TTC549 (cell line): Measurements from ENCODE around the gene ENTPD3.
"Not testable (repeated sequence)": the region's sequence is repeated elsewhere in the genome, so short reads cannot be mapped to it uniquely, and the experiment has no call there.

Experiments used
- FAIRE-seq: peaks from 2 replicates; lab custom pipeline; 2012; peaks lifted over from hg19 to GRCh38; lab: Jason Lieb, UNC

Gene ENTPD3

GRCh38 chr3:40407007-40407406 lies 20.0 kb downstream of the ENTPD3 start:
- FAIRE-seq, result no peak

- no peak for FAIRE-seq
These were observed 20.6 kb downstream of the ENTPD3 start for GRCh38 chr3:40407611-40408010.

- no peak for FAIRE-seq
These were observed 27.3 kb downstream of the ENTPD3 start for GRCh38 chr3:40414270-40414669.

GRCh38 chr3:40417845-40418543 lies 31.0 kb downstream of the ENTPD3 start:
- FAIRE-seq, result no peak

- FAIRE-seq, result no peak
These were observed 35.9 kb downstream of the ENTPD3 start for GRCh38 chr3:40422861-40423260.

- FAIRE-seq, result no peak
These were observed 40.2 kb downstream of the ENTPD3 start for GRCh38 chr3:40427045-40427669.

- no peak for FAIRE-seq
These were observed 45.8 kb downstream of the ENTPD3 start for GRCh38 chr3:40432793-40433192.

- FAIRE-seq, result no peak
These were observed 50.9 kb downstream of the ENTPD3 start for GRCh38 chr3:40437889-40438288.

- FAIRE-seq, result no peak
These were observed 58.1 kb downstream of the ENTPD3 start for GRCh38 chr3:40445062-40445461.

GRCh38 chr3:40445880-40446279 lies 58.9 kb downstream of the ENTPD3 start:
- FAIRE-seq, result no peak

- FAIRE-seq, result no peak
These were observed 63.5 kb downstream of the ENTPD3 start for GRCh38 chr3:40450438-40450837.

GRCh38 chr3:40451551-40451950 lies 64.6 kb downstream of the ENTPD3 start:
- FAIRE-seq, result no peak

- no peak for FAIRE-seq
These were observed 65.1 kb downstream of the ENTPD3 start for GRCh38 chr3:40452057-40452456.

- FAIRE-seq, result no peak
These were observed 65.5 kb downstream of the ENTPD3 start for GRCh38 chr3:40452562-40452875.

GRCh38 chr3:40452876-40453730 lies 66.1 kb downstream of the ENTPD3 start:
- peak; percentile 97 for FAIRE-seq

GRCh38 chr3:40453933-40454332 lies 66.9 kb downstream of the ENTPD3 start:
- no peak for FAIRE-seq

- FAIRE-seq, result no peak
These were observed 68.3 kb downstream of the ENTPD3 start for GRCh38 chr3:40455328-40455727.

GRCh38 chr3:40456279-40456939 lies 69.4 kb downstream of the ENTPD3 start:
- no peak for FAIRE-seq

GRCh38 chr3:40456940-40457823 lies 70.2 kb downstream of the ENTPD3 start, which contains the start of gene RPL14:
TSS of gene RPL14 (plus strand) at chr3:40457339. CDS start at chr3:40457472, 133 bp downstream.
- FAIRE-seq, result no peak

GRCh38 chr3:40458473-40458872 lies 71.5 kb downstream of the ENTPD3 start:
- no peak for FAIRE-seq

- not testable (repeated sequence) for FAIRE-seq
These were observed 73.5 kb downstream of the ENTPD3 start for GRCh38 chr3:40460481-40460880.

GRCh38 chr3:40461161-40461560 lies 74.2 kb downstream of the ENTPD3 start:
- FAIRE-seq, result no peak
